GM12878 (cell line): Measurements from ENCODE around the gene SF3A1. TPM values are rescaled to one million over a fixed set of nuclear protein-coding genes. Genes with fewer than 3 reads are reported as not detected.

Source experiments
- ATAC-seq: fragments of 200-7000 bp; cut with Tn5 transposase; 3 replicates; pipeline ENCODE4 v1.9.1; 2020; ENCODE audit warnings: mild to moderate bottlenecking, moderate library complexity
- BruUV-seq: library from RNA; stranded (reverse); fragments of 400-500 nt; replicated peaks from 2 replicates; lab custom pipeline; 2021; lab: Mats Ljungman, UMichigan
- CTCF ChIA-PET: fragments of 300-600 bp; sonication (Branson Sonifier 250); formaldehyde crosslinking; extraction: SDS; loops from one replicate; lab custom pipeline; 2021; ENCODE audit warnings: inconsistent platforms; lab: Yijun Ruan, JAX
- POLR2A ChIA-PET: fragments of 350-600 bp; formaldehyde crosslinking; extraction: SDS; loops from one replicate; lab custom pipeline; 2021; ENCODE audit warnings: inconsistent platforms; lab: Charles Lee
- RAD21 ChIA-PET: fragments of 300-600 bp; sonication (Branson Sonifier 250); formaldehyde crosslinking; loops from one replicate; lab custom pipeline; 2023; ENCODE audit warnings: antibody characterized with exemption; ENCODE audit not compliant: unreplicated experiment; lab: Charles Lee
- SMC1A ChIA-PET: fragments of 300-600 bp; sonication (Branson Sonifier 250); formaldehyde crosslinking; loops from one replicate; lab custom pipeline; 2023; ENCODE audit not compliant: unreplicated experiment, uncharacterized antibody; lab: Charles Lee
- DNase-seq: peaks from one replicate; pipeline ENCODE4 v3.0.0-alpha.2; 2011; ENCODE audit warnings: low read depth, low spot score
- FAIRE-seq: peaks from 3 replicates; lab custom pipeline; 2011; peaks lifted over from hg19 to GRCh38; lab: Jason Lieb, UNC
- H2AFZ ChIP-seq: 2 replicates; pipeline ENCODE4 v1.6.0; 2011; ENCODE audit warnings: low read depth, low read length, control low read depth; ENCODE audit not compliant: control insufficient read depth
- H3K27ac ChIP-seq: 2 replicates; pipeline ENCODE4 v1.5.1; 2011; ENCODE audit warnings: control low read depth; ENCODE audit not compliant: control insufficient read depth, insufficient read depth
- H3K27me3 ChIP-seq, 2 experiments: replicated peaks in 1 of 2; 2 replicates each; pipeline versions ENCODE4 v1.6.0 to v1.6.1; 2011; ENCODE audit warnings: low read length in 1 of 2; ENCODE audit not compliant: control insufficient read depth in 2 of 2, insufficient read depth in 2 of 2
- H3K36me3 ChIP-seq, 2 experiments: 2 replicates each; pipeline ENCODE4 v1.5.1; 2011; ENCODE audit warnings: low read length in 1 of 2; ENCODE audit not compliant: control insufficient read depth in 2 of 2, insufficient read depth in 2 of 2
- H3K4me1 ChIP-seq: 2 replicates; pipeline ENCODE4 v1.6.1; 2011; ENCODE audit warnings: mild to moderate bottlenecking, low read length, moderate library complexity, mixed read lengths; ENCODE audit not compliant: control insufficient read depth, insufficient read depth
- H3K4me2 ChIP-seq: 2 replicates; pipeline ENCODE4 v1.6.0; 2011; ENCODE audit warnings: control low read depth; ENCODE audit not compliant: control insufficient read depth, insufficient read depth
- H3K4me3 ChIP-seq: fragments of 200-600 bp; sonication (generic); 2 replicates; pipeline ENCODE4 v1.5.1; 2016
- H3K79me2 ChIP-seq: 2 replicates; pipeline ENCODE4 v1.6.0; 2011; ENCODE audit warnings: low read length; ENCODE audit not compliant: control insufficient read depth, insufficient read depth
- H3K9ac ChIP-seq: 2 replicates; pipeline ENCODE4 v1.8.0; 2011; ENCODE audit warnings: low read length, control low read depth, mixed read lengths; ENCODE audit not compliant: control insufficient read depth, insufficient read depth
- H3K9me3 ChIP-seq: replicated peaks from 3 replicates; pipeline ENCODE4 v1.5.1; 2011; ENCODE audit warnings: mild to moderate bottlenecking, low read length; ENCODE audit not compliant: control insufficient read depth, insufficient read depth
- H4K20me1 ChIP-seq: 2 replicates; pipeline ENCODE4 v1.6.0; 2011; ENCODE audit not compliant: control insufficient read depth, insufficient read depth
- IKZF2 ChIP-seq, 2 experiments: fragments of 450-650 bp; IDR thresholded peaks; 2 replicates each; pipeline ENCODE4 v1.6.1; 2017; ENCODE audit warnings: mild to moderate bottlenecking in 2 of 2, moderate library complexity in 2 of 2
- SPI1 ChIP-seq: IDR thresholded peaks from 2 replicates; pipeline ENCODE4 v1.6.1; 2011; ENCODE audit warnings: low read depth, mild to moderate bottlenecking, low read length, moderate library complexity, borderline replicate concordance; ENCODE audit not compliant: insufficient read depth
- WGBS: methylation state at CpG from one replicate; pipeline ENCODE4 v1.1.6; 2016; ENCODE audit warnings: low lambda C conversion rate; ENCODE audit not compliant: insufficient replicate concordance, insufficient coverage; ENCODE audit errors: missing lambda C conversion rate; 5-methylcytosine and 5-hydroxymethylcytosine counted together
- in situ Hi-C: fragments of 300-500 bp; cut with MboI; formaldehyde crosslinking; loops from 9 replicates; pipeline ENCODE4 v1.14.3; 2018; ENCODE audit warnings: mixed read lengths
- intact Hi-C: fragments of 100-400 bp; cut with micrococcal nuclease; formaldehyde crosslinking; loops from one replicate; pipeline ENCODE4 v1.14.2; 2022; ENCODE audit not compliant: unreplicated experiment
- polyA plus RNA-seq, 11 experiments: library from polyadenylated mRNA; depleted of rRNA in 4 of 11; unstranded in 6 of 11; stranded (reverse) in 5 of 11; fragments of >200 nt; fragmentation: Nextera tagmentation in 4 of 11; fragmentation: Illumina TruSeq in 1 of 11; extraction: Ambion mirVana in 4 of 11; extraction: Trizol in 1 of 11; gene quantifications; 1 replicate in 1 of 11; 2 replicates in 10 of 11; pipeline versions ENCODE4 v1.2.1 to v1.2.3, GENCODE V29; 2011 to 2016; ENCODE audit warnings: inconsistent platforms in 2 of 11, missing spikeins in 2 of 11, low read depth in 1 of 11
- total RNA-seq, 4 experiments: library from RNA; depleted of rRNA in 3 of 4; stranded (reverse); fragments of >200 nt in 3 of 4; fragmentation: Illumina TruSeq in 1 of 4; extraction: Trizol in 1 of 4; gene quantifications; 2 replicates each; pipeline versions ENCODE4 v1.2.1 to v1.2.3, GENCODE V29; 2013 to 2021
- TF ChIP-seq, protein P1 (sequence below): IDR thresholded peaks from 2 replicates; pipeline ENCODE4 v1.6.1; 2012; ENCODE audit warnings: improper control_type of control experiment, low read depth, low read length; ENCODE audit not compliant: insufficient replicate concordance
- TF ChIP-seq, protein P2 (sequence below): fragments of 450-650 bp; IDR thresholded peaks from 2 replicates; pipeline ENCODE4 v1.6.1; 2017; ENCODE audit warnings: low read depth, mild to moderate bottlenecking, moderate library complexity
- TF ChIP-seq, protein P3 (sequence below): fragments of 450-650 bp; IDR thresholded peaks from 2 replicates; pipeline ENCODE4 v1.6.1; 2016; ENCODE audit warnings: mild to moderate bottlenecking

SF3A1 gene
- total and polyA plus RNA-seq, 10 of the 15 experiments (the other 5 are each of a cell fraction or from before 2014, with no cell fraction given) = 10.4 to 239 (median 46.0) TPM

DNA sequence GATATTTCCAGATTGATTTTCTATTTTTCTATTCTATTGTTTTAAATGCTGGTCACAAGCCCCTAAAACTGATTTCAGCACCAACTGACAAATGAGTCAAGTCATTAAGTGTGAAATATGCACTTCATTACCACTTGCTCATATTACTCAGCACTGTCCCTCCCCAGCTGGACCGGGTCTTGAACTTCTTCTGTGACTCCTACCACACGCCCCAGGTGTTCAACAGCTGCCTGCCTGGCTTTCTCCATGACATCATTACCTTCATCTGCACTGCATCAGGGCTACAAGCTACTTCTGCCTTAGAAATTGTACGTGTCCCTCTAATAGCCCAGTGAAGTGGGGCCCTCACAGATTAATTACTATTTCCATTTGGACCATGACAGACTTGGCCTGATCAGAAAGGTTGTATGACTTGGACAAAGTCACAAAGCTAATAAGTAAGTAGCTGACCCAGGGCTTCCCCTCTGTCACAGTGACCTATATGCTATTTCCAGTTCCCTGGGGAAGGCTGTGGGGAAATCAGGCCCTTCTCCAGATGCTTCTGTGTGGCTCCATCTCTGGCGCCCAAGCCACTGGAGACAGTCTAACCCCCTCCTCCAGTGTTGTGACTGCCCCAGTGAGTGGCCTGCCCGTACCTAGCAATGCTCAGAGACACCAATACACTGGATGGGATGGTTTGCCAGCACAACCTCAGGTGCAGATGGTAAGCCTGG lies 48.0 kb downstream of the SF3A1 start (continued):
- TF ChIP-seq, protein P1, sequence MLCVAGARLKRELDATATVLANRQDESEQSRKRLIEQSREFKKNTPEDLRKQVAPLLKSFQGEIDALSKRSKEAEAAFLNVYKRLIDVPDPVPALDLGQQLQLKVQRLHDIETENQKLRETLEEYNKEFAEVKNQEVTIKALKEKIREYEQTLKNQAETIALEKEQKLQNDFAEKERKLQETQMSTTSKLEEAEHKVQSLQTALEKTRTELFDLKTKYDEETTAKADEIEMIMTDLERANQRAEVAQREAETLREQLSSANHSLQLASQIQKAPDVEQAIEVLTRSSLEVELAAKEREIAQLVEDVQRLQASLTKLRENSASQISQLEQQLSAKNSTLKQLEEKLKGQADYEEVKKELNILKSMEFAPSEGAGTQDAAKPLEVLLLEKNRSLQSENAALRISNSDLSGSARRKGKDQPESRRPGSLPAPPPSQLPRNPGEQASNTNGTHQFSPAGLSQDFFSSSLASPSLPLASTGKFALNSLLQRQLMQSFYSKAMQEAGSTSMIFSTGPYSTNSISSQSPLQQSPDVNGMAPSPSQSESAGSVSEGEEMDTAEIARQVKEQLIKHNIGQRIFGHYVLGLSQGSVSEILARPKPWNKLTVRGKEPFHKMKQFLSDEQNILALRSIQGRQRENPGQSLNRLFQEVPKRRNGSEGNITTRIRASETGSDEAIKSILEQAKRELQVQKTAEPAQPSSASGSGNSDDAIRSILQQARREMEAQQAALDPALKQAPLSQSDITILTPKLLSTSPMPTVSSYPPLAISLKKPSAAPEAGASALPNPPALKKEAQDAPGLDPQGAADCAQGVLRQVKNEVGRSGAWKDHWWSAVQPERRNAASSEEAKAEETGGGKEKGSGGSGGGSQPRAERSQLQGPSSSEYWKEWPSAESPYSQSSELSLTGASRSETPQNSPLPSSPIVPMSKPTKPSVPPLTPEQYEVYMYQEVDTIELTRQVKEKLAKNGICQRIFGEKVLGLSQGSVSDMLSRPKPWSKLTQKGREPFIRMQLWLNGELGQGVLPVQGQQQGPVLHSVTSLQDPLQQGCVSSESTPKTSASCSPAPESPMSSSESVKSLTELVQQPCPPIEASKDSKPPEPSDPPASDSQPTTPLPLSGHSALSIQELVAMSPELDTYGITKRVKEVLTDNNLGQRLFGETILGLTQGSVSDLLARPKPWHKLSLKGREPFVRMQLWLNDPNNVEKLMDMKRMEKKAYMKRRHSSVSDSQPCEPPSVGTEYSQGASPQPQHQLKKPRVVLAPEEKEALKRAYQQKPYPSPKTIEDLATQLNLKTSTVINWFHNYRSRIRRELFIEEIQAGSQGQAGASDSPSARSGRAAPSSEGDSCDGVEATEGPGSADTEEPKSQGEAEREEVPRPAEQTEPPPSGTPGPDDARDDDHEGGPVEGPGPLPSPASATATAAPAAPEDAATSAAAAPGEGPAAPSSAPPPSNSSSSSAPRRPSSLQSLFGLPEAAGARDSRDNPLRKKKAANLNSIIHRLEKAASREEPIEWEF = no peak

DNA sequence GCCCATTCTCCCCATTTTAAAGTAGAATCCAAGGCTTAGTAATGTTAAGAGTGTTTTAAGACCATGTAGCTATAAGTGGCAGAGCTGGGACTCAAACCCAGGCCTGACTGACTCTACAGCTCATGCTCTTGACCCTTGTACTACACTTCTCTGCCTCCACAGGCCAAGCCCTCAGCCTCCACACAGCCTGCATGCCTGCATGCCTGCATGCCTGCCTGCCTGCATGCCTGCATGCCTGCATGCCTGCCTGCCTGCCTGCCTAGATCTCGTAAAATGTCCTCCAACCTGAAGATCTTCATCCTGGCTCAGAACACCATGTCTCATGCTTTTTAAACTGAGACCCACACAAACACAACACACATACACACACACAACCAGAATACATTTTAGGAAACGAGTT lies 48.6 kb downstream of the SF3A1 start:
- no peak for ATAC-seq

More for the DNA sequence above, 48.6 kb downstream of the SF3A1 start:
- WGBS = 47% methylated on average over 2 of the region's 2 CpGs
- TF ChIP-seq, protein P2, sequence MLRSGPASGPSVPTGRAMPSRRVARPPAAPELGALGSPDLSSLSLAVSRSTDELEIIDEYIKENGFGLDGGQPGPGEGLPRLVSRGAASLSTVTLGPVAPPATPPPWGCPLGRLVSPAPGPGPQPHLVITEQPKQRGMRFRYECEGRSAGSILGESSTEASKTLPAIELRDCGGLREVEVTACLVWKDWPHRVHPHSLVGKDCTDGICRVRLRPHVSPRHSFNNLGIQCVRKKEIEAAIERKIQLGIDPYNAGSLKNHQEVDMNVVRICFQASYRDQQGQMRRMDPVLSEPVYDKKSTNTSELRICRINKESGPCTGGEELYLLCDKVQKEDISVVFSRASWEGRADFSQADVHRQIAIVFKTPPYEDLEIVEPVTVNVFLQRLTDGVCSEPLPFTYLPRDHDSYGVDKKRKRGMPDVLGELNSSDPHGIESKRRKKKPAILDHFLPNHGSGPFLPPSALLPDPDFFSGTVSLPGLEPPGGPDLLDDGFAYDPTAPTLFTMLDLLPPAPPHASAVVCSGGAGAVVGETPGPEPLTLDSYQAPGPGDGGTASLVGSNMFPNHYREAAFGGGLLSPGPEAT = 0 out of 2 replicates have a peak, but pooled peaks have one; percentile 17
- TF ChIP-seq, protein P3, sequence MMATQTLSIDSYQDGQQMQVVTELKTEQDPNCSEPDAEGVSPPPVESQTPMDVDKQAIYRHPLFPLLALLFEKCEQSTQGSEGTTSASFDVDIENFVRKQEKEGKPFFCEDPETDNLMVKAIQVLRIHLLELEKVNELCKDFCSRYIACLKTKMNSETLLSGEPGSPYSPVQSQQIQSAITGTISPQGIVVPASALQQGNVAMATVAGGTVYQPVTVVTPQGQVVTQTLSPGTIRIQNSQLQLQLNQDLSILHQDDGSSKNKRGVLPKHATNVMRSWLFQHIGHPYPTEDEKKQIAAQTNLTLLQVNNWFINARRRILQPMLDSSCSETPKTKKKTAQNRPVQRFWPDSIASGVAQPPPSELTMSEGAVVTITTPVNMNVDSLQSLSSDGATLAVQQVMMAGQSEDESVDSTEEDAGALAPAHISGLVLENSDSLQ = 0 out of 2 replicates have a peak, but pooled peaks have one; percentile 4
- TF ChIP-seq SPI1 (no peak), IKZF2 (IDR thresholded peaks at IDR 0.05) (no peak)
- no peak overlapping the region for H3K4me3 ChIP-seq
- peaks cover 99% of the 10 kb centered on the region for H3K4me1 ChIP-seq
- H3K36me3 ChIP-seq = peaks cover 0 to 19% of the 10 kb centered on the region in 2 experiments; a peak in 2 of 4 replicates
- intact Hi-C loops = no loop called here
- ChIA-PET RAD21 (interaction anchor here (1.0 to 8.2 kb wide), 5 partner anchors 17 to 327 kb away, joined by 3 to 88 read pairs (median 14); partner anchors contain the start of genes CASTOR1, CCDC157, SF3A1 and TBC1D10A), POLR2A (interaction anchor here (0.6 to 16.1 kb wide), 5 partner anchors 9 to 115 kb away, joined by 3 to 198 read pairs (median 4); partner anchors contain the start of genes CASTOR1 and TBC1D10A), SMC1A (interaction anchor here (0.9 to 9.7 kb wide), 5 partner anchors 9 to 82 kb away, joined by 3 to 92 read pairs (median 4); partner anchors contain the start of genes CASTOR1 and TBC1D10A), CTCF (interaction anchor here (1.2 to 18.4 kb wide), 2 partner anchors 17 to 19 kb away, joined by 3 to 177 read pairs; partner anchors contain the start of gene CASTOR1)
- H3K9me3 ChIP-seq = no peaks in the 10 kb centered on the region
- no peak for DNase-seq
- in situ Hi-C loops = no loop called here
- H3K4me2 ChIP-seq = peak overlapping the region; percentile 70
- no peak overlapping the region for H3K9ac ChIP-seq
- H3K27ac ChIP-seq = peak overlapping the region; percentile 87
- H4K20me1 ChIP-seq = no peaks in the 10 kb centered on the region
- H3K79me2 ChIP-seq = peaks cover 73% of the 10 kb centered on the region
- no peaks in the 10 kb centered on the region for H3K27me3 ChIP-seq
- no peak for FAIRE-seq
- no peak overlapping the region for H2AFZ ChIP-seq
- BruUV-seq = no TSS peak
